GM20000 (cell line): Measurements from ENCODE around the gene MLLT10.

Source experiments
- DNase-seq: peaks from one replicate; pipeline ENCODE4 v3.0.0; 2012; ENCODE audit warnings: low spot score
- TF ChIP-seq, protein P1 (sequence below): IDR thresholded peaks from 2 replicates; pipeline ENCODE4 v1.5.1; 2012; ENCODE audit warnings: mild to moderate bottlenecking, control low read depth; ENCODE audit errors: extremely low read depth, missing control alignments

MLLT10 gene

GRCh38 chr10:21750424-21750823 is 216.4 kb downstream of the MLLT10 start:
- TF ChIP-seq, protein P1, sequence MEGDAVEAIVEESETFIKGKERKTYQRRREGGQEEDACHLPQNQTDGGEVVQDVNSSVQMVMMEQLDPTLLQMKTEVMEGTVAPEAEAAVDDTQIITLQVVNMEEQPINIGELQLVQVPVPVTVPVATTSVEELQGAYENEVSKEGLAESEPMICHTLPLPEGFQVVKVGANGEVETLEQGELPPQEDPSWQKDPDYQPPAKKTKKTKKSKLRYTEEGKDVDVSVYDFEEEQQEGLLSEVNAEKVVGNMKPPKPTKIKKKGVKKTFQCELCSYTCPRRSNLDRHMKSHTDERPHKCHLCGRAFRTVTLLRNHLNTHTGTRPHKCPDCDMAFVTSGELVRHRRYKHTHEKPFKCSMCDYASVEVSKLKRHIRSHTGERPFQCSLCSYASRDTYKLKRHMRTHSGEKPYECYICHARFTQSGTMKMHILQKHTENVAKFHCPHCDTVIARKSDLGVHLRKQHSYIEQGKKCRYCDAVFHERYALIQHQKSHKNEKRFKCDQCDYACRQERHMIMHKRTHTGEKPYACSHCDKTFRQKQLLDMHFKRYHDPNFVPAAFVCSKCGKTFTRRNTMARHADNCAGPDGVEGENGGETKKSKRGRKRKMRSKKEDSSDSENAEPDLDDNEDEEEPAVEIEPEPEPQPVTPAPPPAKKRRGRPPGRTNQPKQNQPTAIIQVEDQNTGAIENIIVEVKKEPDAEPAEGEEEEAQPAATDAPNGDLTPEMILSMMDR, result no peak
- DNase-seq, result no peak

GRCh38 chr10:21751341-21752310 is 217.6 kb downstream of the MLLT10 start:
- no peak for DNase-seq
- TF ChIP-seq, protein P1, result no peak

GRCh38 chr10:21753497-21754270 is 219.7 kb downstream of the MLLT10 start:
- TF ChIP-seq, protein P1, result no peak
- DNase-seq, result no peak

GRCh38 chr10:21754410-21755011 is 220.5 kb downstream of the MLLT10 start:
- TF ChIP-seq, protein P1, result no peak
- no peak for DNase-seq

DNA sequence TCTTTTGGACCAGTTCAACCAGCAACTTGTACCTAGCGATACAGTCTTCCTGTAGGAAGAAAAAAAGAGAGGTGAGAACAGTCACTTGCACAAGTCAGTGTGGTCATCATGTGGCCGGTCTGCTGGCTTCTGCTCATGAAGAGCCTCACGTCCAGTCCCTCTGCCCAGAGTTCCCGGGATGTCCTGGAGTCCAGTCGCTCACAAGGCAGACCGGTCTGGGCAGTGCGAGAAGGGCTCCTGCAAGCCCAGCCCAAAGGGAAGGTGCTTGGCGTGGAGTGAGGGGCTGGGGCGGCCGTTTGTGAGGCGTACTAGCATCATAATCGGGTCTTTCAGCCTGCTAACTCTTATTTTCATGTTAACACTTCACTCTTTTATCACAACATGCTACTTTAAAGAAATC is 222.7 kb downstream of the MLLT10 start:
- TF ChIP-seq, protein P1, result no peak
- no peak for DNase-seq

DNA sequence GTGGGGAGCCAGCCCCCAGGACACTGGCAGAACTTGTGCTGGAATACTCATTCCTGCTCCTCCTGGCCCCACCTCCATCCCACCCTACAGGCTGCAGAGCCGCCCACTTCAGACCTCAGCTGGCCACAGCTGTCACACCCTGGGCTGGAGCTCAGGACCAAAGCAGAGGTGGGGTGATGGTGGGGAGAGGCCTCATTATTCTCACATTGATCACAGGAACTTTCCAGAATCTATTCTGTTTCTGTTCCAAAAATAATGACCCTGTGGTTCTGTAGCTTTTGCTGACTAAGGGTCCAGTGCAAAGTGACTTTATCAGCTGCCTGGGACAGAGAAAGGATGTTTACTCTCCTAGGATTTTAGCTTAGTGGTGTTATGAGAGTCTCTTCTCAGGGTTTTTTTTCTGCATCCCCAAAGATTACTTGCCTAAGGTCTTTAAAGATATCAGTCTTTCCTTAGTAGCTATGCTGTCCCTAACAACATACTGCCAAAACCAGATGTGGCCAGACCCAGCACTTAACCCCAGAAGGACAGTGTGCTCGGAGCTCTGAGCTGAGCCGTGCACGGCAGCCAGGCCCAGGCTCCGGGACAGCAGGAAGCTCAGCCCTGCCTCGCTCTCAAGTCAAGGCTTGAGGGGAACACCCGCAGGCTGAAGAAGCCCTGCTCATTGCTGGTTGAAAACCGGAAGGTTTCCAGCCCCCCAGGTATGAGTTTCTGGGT is 223.3 kb downstream of the MLLT10 start:
- TF ChIP-seq, protein P1, result no peak

More for the DNA sequence above, 223.3 kb downstream of the MLLT10 start:
- no peak for DNase-seq
